ENCODE data around the gene IL18RAP.

GRCh38 chr2:102392096-102392495 is 30.9 kb upstream of the IL18RAP start:
- TF ChIP-seq CTCF (IDR thresholded peaks at IDR 0.05) (no peak), POLR2A (IDR thresholded peaks at IDR 0.05) (no peak), POLR2AphosphoS5 (IDR thresholded peaks at IDR 0.05) (no peak), EP300 (IDR thresholded peaks at IDR 0.05) (no peak)

Measured in upper lobe of left lung (tissue), 4 donors.